ENCODE data around the gene LRRC36. TPM values are rescaled to one million over a fixed set of nuclear protein-coding genes. Genes with fewer than 3 reads are reported as not detected.
A peak's percentile ranks its signal among the peaks of the same experiment; 100 is the strongest.

LRRC36 gene
- total and polyA plus RNA-seq, 2 of the 13 experiments (the other 11 are each of a cell fraction or from before 2014, with no cell fraction given), result 0.12 to 0.15 TPM

DNA sequence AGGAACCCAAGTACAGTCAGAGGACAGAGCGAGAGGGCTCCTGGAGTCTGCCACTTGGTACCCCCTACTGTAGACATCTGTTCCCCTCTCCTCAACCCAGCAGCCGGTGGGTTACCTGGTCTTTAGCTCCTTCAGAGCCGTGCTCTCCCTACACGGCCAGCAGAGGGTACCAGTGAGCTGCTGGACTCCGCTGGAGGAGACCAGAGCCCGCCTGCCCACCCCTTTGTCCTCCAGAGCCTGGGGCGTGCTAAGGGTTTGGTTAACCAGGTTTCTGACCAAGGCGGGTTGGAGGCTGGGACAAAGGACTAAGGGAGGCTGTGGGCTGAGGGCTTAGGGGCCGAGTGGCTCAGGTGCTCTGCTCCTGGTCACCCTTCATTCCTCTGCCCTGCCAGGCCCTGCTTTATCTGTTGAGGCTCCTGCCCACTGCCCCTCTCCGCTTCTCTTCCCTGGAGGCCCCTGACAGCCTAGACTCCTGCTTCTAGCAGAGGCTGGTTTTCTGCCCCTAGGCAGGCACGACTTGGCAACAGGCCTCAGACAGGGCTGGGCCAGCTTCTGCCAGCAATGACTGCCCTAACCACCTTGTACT is 101.6 kb downstream of the LRRC36 start (continued):
- TF ChIP-seq ZSCAN31 (CRISPR knock-in tag; IDR thresholded peaks at IDR 0.05; ENCODE audit: low read depth) (no peak), RFX5 (IDR thresholded peaks at IDR 0.05; ENCODE audit: low read depth, low read length) (no peak), ZNF780A (CRISPR knock-in tag; IDR thresholded peaks at IDR 0.05) (no peak), MTA1 (CRISPR knock-in tag; IDR thresholded peaks at IDR 0.05; ENCODE audit: borderline replicate concordance) (no peak), KDM1A (CRISPR knock-in tag; IDR thresholded peaks at IDR 0.05) (no peak), SMAD1 (CRISPR knock-in tag; IDR thresholded peaks at IDR 0.05; ENCODE audit: borderline replicate concordance, low read depth) (0 out of 2 replicates have a peak, but pooled peaks have one; percentile 49), ZBTB8A (CRISPR knock-in tag; IDR thresholded peaks at IDR 0.05; ENCODE audit: borderline replicate concordance, low read depth) (no peak), ZMAT3 (CRISPR knock-in tag; conservative IDR thresholded peaks at IDR 0.05) (no peak), ZNF746 (CRISPR knock-in tag; IDR thresholded peaks at IDR 0.05) (no peak), ZNF367 (CRISPR knock-in tag; IDR thresholded peaks at IDR 0.05; ENCODE audit: borderline replicate concordance) (no peak), TOE1 (CRISPR knock-in tag; IDR thresholded peaks at IDR 0.05) (no peak)
- TF ChIP-seq, protein P1, sequence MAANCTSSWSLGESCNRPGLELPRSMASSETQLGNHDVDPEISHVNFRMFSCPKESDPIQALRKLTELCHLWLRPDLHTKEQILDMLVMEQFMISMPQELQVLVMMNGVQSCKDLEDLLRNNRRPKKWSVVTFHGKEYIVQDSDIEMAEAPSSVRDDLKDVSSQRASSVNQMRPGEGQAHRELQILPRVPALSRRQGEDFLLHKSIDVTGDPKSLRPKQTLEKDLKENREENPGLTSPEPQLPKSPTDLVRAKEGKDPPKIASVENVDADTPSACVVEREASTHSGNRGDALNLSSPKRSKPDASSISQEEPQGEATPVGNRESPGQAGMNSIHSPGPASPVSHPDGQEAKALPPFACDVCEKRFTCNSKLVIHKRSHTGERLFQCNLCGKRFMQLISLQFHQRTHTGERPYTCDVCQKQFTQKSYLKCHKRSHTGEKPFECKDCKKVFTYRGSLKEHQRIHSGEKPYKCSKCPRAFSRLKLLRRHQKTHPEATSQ (CRISPR knock-in tag; IDR thresholded peaks at IDR 0.05; ENCODE audit: borderline replicate concordance), result no peak
- TF ChIP-seq, protein P2, sequence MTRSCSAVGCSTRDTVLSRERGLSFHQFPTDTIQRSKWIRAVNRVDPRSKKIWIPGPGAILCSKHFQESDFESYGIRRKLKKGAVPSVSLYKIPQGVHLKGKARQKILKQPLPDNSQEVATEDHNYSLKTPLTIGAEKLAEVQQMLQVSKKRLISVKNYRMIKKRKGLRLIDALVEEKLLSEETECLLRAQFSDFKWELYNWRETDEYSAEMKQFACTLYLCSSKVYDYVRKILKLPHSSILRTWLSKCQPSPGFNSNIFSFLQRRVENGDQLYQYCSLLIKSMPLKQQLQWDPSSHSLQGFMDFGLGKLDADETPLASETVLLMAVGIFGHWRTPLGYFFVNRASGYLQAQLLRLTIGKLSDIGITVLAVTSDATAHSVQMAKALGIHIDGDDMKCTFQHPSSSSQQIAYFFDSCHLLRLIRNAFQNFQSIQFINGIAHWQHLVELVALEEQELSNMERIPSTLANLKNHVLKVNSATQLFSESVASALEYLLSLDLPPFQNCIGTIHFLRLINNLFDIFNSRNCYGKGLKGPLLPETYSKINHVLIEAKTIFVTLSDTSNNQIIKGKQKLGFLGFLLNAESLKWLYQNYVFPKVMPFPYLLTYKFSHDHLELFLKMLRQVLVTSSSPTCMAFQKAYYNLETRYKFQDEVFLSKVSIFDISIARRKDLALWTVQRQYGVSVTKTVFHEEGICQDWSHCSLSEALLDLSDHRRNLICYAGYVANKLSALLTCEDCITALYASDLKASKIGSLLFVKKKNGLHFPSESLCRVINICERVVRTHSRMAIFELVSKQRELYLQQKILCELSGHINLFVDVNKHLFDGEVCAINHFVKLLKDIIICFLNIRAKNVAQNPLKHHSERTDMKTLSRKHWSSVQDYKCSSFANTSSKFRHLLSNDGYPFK (CRISPR knock-in tag; IDR thresholded peaks at IDR 0.05; ENCODE audit: borderline replicate concordance), result no peak; the same call in 1 of the 2 replicates
- TF ChIP-seq, protein P3, sequence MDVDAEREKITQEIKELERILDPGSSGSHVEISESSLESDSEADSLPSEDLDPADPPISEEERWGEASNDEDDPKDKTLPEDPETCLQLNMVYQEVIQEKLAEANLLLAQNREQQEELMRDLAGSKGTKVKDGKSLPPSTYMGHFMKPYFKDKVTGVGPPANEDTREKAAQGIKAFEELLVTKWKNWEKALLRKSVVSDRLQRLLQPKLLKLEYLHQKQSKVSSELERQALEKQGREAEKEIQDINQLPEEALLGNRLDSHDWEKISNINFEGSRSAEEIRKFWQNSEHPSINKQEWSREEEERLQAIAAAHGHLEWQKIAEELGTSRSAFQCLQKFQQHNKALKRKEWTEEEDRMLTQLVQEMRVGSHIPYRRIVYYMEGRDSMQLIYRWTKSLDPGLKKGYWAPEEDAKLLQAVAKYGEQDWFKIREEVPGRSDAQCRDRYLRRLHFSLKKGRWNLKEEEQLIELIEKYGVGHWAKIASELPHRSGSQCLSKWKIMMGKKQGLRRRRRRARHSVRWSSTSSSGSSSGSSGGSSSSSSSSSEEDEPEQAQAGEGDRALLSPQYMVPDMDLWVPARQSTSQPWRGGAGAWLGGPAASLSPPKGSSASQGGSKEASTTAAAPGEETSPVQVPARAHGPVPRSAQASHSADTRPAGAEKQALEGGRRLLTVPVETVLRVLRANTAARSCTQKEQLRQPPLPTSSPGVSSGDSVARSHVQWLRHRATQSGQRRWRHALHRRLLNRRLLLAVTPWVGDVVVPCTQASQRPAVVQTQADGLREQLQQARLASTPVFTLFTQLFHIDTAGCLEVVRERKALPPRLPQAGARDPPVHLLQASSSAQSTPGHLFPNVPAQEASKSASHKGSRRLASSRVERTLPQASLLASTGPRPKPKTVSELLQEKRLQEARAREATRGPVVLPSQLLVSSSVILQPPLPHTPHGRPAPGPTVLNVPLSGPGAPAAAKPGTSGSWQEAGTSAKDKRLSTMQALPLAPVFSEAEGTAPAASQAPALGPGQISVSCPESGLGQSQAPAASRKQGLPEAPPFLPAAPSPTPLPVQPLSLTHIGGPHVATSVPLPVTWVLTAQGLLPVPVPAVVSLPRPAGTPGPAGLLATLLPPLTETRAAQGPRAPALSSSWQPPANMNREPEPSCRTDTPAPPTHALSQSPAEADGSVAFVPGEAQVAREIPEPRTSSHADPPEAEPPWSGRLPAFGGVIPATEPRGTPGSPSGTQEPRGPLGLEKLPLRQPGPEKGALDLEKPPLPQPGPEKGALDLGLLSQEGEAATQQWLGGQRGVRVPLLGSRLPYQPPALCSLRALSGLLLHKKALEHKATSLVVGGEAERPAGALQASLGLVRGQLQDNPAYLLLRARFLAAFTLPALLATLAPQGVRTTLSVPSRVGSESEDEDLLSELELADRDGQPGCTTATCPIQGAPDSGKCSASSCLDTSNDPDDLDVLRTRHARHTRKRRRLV (CRISPR knock-in tag; IDR thresholded peaks at IDR 0.05), result no peak
- TF ChIP-seq, protein P4, sequence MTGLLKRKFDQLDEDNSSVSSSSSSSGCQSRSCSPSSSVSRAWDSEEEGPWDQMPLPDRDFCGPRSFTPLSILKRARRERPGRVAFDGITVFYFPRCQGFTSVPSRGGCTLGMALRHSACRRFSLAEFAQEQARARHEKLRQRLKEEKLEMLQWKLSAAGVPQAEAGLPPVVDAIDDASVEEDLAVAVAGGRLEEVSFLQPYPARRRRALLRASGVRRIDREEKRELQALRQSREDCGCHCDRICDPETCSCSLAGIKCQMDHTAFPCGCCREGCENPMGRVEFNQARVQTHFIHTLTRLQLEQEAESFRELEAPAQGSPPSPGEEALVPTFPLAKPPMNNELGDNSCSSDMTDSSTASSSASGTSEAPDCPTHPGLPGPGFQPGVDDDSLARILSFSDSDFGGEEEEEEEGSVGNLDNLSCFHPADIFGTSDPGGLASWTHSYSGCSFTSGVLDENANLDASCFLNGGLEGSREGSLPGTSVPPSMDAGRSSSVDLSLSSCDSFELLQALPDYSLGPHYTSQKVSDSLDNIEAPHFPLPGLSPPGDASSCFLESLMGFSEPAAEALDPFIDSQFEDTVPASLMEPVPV (CRISPR knock-in tag; IDR thresholded peaks at IDR 0.05), result 0 out of 2 replicates have a peak, but pooled peaks have one; percentile 19
